GOT3 (cell line): Measurements from ENCODE around the gene ART1.
"Not testable (repeated sequence)": the region's sequence is repeated elsewhere in the genome, so short reads cannot be mapped to it uniquely, and the experiment has no call there.

Experiments used
- DNase-seq: peaks from one replicate; lab custom pipeline; 2025; ENCODE audit warnings: mixed read lengths; lab: John Stamatoyannopoulos, UW

The ART1 gene

DNA sequence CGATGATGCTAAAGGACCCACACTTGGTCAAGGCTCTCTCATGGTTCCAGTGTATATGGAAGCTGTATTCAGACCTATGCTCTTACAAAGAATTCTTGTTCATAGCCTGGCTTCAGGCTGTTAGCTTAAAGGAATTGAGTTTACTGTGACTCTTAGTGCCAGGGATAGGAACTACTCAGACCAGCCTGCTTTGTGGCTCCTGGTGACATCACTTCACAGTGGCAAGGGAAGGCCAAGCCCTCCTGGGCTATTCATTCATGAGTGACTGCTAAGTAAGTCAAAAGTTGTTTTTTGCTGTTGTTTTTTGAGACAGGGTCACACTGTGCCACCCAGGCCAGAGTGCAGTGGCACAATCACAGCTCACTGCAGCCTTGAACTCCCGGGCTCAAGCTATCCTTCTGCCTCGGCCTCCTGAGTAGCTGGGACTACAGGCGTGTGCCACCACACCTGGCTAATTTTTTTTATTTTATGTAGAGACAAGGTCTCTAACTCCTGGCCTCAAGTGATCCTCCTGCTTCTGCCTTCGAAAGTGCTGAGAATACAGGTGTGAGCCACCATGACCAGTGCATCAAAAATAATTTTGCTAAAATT is 12.8 kb upstream of the ART1 start:
- DNase-seq: no peak

DNA sequence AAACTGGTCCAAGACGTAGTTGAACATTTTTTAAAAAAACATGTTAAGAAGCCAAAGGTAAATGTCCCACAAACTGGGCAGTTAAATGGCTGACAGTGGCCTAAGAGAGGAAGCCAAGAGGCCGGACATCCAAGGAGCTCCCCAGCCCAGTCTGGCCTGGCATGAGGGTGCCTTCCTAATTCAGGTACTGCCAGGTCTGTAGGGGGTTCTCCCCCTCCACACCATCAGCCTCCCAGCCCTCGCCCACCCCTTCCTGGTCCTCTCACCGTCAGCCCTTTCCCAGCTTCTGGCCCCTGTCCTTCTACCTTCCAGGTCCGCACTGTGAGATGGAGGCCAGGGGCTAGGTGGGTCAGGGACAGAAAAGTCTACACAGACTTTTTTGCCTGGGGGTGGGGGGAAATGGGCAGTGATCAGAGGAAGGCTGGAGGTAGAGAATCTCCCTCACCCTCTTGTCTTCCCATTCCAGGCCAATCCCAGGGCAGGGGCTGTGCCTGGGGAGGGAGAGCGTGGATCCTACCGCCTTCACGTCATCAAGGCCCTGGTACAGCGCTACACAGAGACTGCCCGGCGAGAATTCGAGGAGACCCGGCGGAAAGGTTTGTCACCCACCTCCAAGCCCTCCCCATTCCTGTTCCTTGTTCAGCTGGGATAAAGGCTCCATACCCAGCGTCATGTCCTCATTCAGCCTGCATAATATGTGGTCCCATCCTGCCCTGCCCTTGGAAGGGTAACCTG is 9.1 kb upstream of the ART1 start:
- no peak for DNase-seq

DNA sequence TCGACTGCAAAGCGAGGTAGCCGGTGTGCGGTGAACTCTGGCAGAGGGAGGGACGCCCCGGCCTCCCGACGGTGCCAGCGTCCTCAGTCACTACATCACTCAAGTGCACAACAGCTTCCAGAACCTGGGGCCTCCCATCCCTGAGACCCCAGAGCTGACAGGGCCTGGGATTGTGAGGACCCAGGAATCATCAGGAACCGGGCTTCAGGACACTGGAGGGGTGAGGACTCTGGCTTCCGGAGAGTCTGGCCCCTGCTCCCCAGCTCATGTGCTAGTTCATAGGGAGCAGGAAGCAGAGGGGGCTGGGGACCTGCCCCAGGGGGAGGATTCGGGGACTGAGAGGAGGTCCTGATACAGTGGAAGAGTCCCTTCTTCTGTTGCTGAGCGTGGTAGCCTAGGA is 7.7 kb upstream of the ART1 start:
- DNase-seq: no peak

DNA sequence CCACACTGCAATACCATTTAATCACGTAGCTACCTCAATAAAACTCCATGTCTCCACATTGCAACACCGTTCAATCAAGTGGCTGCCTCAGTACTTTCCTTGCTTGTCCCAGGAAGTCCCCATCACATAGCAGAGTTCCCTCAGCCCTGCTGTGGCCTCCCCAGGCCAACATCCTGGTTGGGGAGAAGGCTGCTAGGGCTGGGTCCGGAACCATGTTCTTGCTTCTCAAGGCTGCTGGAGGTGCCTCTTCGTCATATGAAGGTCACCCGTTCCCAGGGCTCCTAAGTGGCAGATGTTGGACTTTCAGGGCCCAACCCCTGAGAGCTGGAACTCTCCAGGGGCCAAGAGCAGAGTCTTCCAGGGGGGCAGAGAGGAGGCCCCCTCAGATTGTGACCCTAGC is 6.4 kb upstream of the ART1 start:
- no peak for DNase-seq

DNA sequence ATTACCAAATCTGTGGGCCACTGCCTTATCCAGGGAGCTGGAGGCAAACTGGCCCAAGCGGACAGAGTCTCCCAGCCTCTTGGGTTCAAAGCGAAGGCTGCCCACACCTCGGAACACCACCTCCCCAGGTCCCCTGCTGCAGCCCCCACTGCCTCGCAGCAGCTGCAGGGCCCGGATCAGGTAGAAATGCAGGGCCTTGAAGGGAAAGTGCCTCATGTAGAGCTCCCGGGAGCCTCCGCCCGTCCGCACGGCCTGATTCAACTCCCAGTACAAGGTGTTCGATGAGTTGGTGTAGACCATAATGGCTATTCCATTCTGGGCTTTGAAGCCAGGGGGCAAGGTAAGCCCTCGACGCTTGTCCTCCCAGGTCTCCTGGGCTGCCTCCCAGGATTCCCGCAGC is 5.1 kb upstream of the ART1 start:
- no peak for DNase-seq

DNA sequence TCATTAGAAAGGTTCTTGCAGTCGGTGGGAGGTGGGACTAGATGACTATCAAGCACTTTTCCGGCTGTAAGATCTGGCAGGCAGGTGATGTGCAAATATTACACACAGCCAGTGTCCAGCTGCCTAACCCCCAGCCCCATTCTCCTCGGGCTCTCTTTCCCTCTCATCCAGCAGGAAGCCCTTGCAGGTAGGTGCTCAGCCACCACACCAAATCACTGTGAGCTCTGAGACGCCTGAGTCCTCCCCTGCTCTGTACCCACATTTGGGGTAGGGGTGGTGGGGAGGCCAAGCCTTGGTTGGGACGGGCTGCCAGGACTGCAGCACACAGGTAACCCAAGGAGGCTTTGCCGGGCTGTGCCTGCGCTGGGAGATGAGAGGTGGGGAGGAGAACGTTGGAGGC is 3.7 kb upstream of the ART1 start:
- no peak for DNase-seq

DNA sequence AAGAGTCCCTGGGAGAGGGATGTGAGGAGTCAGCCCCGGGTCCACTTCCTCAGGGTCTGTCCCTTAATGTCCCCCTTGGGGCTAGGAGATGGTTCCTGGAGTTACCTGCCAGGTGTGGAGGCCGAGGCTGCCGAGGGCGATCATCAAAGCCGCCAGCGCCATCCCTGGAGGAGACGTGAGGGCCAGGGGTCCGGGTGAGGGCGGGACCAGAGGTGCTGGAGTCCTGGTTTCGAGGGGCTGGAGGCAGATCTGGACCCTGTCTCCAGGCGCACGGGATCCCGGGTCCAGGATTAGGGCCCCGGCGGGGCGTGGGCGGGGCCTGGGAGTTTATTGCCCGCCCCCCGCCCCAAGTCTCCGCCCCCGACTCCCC is 3.2 kb upstream of the ART1 start, which contains the start of gene ART5:
TSS of gene ART5 (minus strand) at position 292 of the 370 bp plus-strand sequence. CDS start at position 162, 130 bp downstream.
- no peak for DNase-seq

DNA sequence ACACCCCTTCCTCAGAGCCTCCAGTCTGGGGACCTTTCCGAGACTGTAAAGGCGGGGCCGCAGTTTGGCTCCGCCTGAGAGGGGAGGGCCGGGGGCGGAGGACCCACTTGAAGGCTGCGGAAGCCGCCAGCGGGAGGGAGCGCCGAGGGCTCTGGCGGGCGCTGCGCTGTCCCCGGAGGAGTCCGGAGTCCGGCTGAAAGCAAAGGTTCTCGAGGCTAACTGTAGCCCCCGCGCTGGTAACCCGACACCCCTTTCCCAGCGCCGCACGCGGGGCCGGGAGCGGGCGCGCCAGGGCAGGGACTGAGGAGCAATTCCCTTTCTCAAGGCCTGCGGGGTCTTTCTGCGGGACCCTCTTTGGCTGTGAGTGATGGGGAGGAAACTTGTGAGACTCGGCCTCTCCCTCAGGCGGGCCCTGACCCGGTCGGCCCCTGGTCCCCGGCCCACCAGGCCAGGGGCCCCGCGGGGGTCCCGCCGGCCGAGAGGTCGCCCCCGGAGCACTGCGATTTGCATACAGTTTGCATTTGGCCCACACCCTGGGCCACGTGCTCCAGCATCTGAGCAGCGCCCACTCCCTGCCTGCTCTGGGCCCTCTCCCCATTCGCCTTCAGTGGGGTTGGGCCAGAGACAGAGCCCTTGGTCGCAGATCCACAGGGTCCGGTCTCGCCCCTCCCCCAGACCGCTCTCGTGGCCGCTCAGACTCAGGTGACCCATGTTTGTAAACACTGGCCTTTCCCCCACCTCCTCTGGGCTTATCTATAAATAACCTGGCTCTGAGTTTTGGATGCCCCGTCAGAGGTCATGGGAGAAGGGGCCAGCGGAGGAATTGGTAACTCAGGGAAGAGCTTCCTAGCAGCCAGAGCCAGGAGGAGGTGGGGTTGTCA is 2.6 kb upstream of the ART1 start:
- DNase-seq: no peak

DNA sequence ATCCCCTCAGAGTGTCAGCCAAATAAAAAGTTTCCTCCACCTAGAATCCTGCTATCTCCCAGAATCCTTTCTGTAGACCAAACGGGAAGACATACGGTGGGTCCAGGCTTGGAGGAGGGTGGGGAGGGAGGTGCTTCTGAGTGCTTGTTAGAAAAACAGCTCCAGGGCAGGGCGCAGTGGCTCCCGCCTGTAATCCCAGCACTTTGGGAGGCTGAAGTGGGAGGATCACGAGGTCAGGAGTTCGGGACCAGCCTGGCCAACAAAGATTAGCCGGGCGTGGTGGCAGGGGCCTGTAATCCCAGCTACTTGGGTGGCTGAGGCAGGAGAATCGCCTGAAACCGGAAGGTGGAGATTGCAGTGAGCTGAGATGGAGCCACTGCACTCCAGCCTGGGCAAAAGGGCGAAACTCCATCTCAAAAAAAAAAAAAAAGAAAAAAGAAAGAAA is 1.8 kb upstream of the ART1 start:
- DNase-seq: not testable (repeated sequence)

DNA sequence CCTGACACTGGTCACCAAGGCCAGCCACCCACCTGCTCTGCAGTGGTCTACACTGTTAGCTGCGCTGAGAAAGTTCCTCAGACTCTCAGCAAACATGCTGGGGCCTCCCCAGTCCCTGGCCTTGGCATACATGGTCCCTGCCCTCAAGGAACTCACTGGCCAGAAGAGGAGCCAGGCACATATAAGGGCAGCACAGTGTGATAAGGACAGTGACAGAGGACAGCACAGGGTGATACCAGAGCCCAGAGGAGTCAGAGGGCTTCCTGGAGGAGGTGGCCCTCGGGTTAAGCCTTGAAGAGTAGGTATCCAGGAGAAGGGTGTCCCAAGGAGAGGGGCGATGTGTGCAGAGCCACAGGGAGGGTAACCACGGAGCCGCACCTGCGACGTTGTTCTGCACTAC is 624 bp downstream of the ART1 start:
- DNase-seq: no peak

DNA sequence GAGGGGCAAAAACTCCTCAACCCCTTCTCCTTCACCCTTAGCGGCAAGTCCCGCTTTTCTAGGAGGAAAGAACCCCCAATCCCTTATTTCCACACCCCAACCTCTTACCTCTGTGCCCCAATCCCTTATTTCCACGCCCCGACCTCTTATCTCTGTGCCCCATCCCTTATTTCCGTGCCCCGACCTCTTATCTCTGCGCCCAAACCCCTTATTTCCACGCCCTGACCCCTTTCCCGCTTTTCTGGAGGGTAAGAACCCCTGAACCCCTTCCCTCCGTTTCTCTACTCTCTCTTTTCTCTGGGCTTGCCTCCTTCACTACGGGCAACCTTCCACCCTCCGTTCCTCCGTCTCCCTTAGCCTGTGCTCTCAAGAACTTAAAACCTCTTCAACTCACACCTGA is 3.9 kb downstream of the ART1 start:
- not testable (repeated sequence) for DNase-seq

DNA sequence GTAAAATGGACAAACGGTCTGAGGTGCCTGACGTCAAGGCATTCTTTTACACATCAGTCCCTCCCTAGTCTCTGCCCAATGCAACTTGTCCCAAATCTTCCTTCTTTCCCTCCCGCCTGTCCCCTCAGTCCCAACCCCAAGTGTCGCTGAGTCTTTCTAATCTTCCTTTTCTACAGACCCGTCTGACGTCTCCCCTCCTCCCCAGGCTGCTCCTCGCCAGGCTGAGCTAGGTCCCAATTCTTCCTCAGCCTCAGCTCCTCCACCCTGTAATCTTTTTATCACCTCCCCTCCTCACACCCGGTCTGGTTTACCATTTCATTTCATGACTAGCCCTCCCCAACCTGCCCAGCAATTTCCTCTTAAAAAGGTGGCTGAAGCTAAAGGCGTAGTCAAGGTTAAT is 4.4 kb downstream of the ART1 start:
- DNase-seq: not testable (repeated sequence)

DNA sequence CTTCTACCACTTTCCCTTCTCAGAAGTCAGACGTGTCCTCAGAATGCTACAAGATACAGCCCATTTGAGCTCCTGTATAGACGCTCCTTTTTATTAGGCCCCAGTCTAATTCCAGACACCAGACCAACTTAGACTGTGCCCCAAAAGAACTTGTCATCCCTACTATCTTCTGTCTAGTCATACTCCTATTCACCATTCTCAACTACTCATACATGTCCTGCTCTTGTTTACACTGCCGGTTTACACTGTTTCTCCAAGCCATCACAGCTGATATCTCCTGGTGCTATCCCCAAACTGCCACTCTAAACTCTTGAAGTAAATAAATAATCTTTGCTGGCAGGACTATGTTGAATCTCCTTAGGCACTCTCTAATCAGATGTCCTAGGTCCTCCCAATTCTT is 7.6 kb downstream of the ART1 start:
- DNase-seq: not testable (repeated sequence)

DNA sequence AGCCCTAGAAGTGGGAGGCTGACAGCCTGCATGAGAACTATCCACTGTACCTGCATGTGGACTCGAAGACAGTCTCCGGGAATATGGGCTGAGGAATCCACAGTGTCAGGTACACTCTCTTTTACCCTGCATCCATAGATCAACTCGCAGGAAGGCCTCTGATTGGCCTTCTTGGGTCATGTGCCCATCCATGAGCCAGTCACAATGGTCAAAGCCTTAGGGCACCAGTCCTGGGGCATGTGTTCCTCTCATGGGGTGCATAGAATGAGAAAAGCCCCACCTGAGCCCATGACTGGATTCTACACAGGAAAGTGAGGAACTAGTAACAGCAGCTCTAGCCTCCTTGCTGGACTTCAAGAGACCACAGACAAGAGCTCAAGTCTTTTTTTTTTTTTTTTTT is 10.6 kb downstream of the ART1 start:
- no peak for DNase-seq

DNA sequence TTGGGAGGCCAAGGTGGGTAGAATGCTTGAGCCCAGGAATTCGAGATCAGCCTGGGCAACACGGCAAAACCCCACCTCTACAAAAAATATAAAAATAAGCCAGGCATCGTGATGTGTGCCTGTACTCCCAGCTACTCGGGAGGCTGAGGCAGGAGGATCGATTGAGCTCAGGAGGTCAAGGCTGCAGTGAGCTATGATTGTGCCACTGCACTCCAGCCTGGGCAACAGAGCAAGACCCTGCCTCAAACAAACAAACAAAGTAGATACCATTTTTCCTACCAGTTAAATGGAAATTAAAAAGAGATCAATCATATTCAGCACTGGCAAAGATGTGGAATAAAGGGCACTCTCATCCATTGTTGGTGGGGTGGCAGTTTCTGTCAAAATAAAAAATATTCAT is 12.4 kb downstream of the ART1 start:
- DNase-seq: not testable (repeated sequence)

DNA sequence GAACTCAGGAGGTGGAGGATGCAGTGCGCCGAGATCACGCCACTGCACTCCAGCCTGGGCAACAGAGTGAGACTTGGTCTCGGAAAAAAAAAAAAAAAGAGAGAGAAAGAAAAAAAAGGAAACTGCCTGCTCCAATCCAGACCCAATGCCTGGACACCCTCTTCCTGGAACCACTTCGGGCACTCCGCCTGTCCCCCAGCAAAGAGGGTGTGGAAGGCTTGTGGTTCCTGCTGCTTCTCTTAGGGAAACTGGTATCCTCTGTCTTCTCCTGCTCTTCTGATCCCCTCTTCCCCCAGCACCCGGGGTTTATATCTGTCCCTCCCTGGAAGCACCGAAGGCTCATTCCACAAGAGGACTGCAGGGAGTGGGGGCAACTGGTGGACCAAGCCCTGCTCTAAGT is 13.3 kb downstream of the ART1 start:
- DNase-seq: no peak

DNA sequence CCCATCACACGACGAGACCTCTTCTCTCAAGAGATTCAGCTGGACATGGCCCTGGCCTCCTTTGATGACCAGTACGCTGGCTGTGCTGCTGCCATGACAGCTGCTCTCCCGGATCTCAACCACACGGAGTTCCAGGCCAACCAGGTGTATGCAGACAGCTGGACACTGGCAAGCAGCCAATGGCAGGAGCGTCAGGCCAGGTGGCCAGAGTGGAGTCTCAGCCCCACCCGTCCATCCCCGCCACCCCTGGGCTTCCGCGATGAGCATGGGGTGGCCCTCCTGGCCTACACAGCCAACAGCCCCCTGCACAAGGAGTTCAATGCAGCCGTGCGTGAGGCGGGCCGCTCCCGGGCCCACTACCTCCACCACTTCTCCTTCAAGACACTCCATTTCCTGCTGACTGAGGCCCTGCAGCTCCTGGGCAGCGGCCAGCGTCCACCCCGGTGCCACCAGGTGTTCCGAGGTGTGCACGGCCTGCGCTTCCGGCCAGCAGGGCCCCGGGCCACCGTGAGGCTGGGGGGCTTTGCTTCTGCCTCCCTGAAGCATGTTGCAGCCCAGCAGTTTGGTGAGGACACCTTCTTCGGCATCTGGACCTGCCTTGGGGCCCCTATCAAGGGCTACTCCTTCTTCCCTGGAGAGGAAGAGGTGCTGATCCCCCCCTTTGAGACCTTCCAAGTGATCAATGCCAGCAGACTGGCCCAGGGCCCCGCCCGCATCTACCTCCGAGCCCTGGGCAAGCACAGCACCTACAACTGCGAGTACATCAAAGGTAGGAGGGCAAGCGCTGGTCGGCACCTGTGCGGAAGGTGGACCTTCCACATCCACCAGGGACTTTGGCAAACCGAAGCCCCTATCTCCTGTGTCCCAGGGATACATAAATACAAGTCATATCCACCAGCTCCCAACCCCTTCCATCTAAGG is 14.9 kb downstream of the ART1 start:
- no peak for DNase-seq

DNA sequence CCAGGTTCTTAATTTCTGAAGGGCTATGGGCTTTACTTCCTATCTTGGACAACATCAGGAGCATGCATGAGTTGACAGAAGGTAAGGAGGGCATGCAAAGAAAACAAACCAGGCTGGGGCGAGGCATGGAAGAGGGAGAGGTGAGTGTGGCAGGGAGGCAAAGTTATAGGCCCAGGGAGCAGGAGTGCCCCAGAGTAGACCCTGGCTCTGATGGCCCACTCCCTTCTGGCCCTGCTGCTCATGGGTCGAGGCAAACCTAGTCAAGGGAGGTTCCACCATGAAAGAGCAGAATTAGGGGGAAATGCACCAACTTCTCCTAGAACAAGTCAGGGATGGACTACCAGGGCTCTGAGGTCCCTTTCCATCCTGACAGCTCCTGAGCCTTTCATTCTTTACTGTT is 16.0 kb downstream of the ART1 start:
- DNase-seq: no peak

DNA sequence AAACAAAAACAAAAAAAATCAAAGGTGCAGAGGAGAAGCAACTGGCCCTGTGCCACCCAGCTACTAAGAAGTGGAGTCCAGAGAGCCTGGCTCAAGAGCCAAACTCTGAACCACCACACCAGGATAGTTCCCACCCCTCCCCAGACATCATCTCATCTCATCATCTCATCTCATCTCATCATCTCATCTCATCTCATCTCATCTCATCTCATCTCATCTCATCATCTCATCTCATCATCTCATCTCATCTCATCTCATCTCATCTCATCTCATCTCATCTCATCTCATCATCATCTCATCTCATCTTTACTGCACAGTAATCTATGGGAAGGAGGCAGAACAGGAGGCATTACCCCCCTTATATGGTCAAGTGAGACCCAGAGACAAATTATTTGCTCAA is 17.9 kb downstream of the ART1 start:
- no peak for DNase-seq

DNA sequence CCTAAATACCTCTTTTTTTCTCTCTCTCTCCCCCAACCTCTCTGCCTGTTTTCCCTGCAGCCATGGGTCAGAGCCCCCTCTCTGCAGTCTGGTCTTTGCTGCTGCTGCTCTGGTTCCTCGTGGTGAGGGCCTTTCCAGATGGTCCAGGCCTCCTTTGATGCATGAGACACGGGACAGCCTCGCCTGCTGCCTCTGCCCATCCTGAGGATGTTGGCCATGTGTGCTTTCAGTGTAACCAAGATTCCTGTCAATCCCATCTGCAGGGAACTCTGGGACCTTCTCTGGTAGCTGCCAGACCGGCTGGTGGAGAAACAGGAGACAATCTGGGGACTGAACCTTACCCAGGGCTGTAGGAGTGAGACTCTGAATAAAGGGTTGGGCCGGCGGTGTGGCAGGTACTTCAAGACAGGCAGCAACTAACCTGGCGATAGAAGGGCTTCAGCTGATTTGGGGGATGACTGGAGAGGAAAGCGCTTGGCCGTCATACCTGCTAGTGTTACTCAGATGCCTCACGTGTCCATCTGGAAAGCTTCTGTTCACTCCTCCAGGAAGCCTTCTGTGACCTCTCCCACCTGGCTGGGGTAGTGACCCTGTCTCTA is 19.2 kb downstream of the ART1 start:
- DNase-seq: no peak

DNA sequence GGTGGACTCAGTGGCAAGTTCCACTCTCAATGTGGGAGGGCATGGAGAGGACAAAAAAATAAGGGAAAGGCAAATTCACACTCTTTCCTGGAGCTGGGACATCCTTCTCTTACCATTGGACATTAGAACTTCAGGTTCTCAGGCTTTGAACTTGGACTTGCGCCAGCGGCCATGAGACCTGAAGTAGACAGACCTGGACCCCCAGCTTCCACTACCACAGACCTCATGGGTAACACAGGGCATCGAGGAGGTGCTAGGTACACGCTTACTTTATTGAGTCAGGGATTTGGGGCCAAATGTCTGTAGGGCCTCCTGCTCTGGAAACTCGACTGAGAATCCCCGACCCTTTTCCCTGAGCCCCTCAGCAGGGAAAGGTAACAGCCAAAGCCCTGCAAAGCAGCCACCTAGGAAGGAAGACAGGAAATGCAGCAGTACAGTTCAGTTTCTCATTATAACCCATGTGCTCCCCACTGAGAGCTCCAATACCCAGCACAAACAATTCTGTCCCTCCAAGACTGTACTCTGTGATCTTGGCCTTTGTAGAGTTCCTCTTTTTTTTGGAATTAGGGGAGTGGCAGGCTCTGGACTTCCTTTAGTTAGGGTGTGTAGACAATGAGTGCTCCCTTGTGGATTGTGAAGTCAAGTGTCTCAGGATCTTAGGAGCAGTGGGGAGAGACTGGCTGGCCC is 20.6 kb downstream of the ART1 start:
- no peak for DNase-seq
